ENCODE measurements around the gene THUMPD2. TPM values are rescaled to one million over a fixed set of nuclear protein-coding genes. Genes with fewer than 3 reads are reported as not detected.

The THUMPD2 gene
- total RNA-seq, 2 donors from 2014 or later = 16.7 to 17.0 TPM

DNA sequence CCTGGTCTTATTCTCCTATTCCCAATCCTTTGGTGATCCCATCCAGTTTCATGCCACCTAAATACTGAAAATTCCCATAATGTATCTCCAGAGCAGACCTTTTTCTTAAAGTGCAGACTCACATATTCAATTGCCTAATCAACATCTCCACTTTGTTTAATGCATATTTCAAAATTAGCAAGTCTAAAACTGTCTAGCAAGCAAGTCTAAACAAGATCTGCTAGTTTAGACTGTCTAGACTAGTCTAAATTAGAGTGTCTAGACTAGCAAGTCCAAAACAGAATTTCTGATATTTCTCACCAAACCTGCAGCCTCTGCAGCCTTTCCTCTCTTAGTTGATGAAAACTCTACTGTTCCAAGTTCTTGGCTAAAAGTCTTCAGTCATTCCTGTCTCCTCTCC, 44.6 kb downstream of the THUMPD2 start:
- H3K36me3 ChIP-seq = peaks cover 0 to 4% of the 10 kb centered on the region in 2 donors
- no peak for TF ChIP-seq POLR2A (IDR thresholded peaks at IDR 0.05)
- no peak for TF ChIP-seq POLR2AphosphoS5 (IDR thresholded peaks at IDR 0.05)
- TF ChIP-seq, protein P1, sequence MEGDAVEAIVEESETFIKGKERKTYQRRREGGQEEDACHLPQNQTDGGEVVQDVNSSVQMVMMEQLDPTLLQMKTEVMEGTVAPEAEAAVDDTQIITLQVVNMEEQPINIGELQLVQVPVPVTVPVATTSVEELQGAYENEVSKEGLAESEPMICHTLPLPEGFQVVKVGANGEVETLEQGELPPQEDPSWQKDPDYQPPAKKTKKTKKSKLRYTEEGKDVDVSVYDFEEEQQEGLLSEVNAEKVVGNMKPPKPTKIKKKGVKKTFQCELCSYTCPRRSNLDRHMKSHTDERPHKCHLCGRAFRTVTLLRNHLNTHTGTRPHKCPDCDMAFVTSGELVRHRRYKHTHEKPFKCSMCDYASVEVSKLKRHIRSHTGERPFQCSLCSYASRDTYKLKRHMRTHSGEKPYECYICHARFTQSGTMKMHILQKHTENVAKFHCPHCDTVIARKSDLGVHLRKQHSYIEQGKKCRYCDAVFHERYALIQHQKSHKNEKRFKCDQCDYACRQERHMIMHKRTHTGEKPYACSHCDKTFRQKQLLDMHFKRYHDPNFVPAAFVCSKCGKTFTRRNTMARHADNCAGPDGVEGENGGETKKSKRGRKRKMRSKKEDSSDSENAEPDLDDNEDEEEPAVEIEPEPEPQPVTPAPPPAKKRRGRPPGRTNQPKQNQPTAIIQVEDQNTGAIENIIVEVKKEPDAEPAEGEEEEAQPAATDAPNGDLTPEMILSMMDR (IDR thresholded peaks at IDR 0.05) = no peak
- no peaks in the 10 kb centered on the region for H3K4me1 ChIP-seq (replicated peaks)
- no peak for DNase-seq (ENCODE audit: low spot score)
- intact Hi-C loops (cut with DNase I) = loop anchor here (10.0 kb wide), 1 partner anchor 140 kb away; no protein-coding TSS in a partner anchor
- H3K9me3 ChIP-seq = no peaks in the 10 kb centered on the region
- H3K27ac ChIP-seq = no peak overlapping the region
- H3K27me3 ChIP-seq (replicated peaks; ENCODE audit: insufficient read depth) = no peaks in the 10 kb centered on the region
- no peak overlapping the region for H3K4me3 ChIP-seq

DNA sequence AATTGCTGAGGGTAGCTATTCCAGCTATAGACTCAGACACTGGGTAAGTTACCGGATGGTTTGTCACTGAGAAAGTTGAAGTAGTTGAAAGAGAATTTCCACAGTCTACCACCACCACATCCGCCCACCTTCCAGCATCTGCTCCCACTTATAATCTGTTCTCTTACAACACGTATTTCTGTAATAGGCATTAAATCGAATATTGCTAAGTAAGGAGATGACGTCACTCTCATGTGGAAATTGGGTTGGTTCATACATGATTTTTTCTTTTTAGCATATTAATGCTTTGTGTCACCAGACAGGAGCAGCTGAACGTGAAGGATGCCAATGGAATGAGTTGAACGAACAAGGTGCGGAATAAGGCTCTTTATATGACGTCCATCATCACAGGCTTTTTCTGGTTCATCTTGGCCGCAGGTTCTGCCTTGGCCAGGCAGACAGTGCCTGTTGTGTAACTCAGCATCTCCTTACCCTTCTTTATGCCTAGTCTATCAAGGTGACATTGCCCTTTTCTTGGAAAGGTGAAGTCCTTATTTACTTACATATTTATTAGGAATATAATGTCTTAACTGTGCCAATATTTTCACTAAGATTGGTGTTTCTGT, 45.9 kb downstream of the THUMPD2 start:
- intact Hi-C loops (cut with DNase I) = loop anchor here (10.0 kb wide), 1 partner anchor 138 kb away; no protein-coding TSS in a partner anchor
- Histone ChIP-seq H3K9me3 (no peaks in the 10 kb centered on the region), H3K27ac (no peak overlapping the region), H3K36me3 (no peaks in the 10 kb centered on the region), H3K27me3 (replicated peaks; ENCODE audit: insufficient read depth) (no peaks in the 10 kb centered on the region), H3K4me3 (no peak overlapping the region), H3K4me1 (replicated peaks) (no peaks in the 10 kb centered on the region)
- no peak for TF ChIP-seq POLR2A (IDR thresholded peaks at IDR 0.05)
- no peak for TF ChIP-seq POLR2AphosphoS5 (IDR thresholded peaks at IDR 0.05)
- TF ChIP-seq, protein P1 (IDR thresholded peaks at IDR 0.05) = no peak
- no peak for DNase-seq (ENCODE audit: low spot score)
- WGBS = 93% methylated on average over 10 of the region's 10 CpGs

DNA sequence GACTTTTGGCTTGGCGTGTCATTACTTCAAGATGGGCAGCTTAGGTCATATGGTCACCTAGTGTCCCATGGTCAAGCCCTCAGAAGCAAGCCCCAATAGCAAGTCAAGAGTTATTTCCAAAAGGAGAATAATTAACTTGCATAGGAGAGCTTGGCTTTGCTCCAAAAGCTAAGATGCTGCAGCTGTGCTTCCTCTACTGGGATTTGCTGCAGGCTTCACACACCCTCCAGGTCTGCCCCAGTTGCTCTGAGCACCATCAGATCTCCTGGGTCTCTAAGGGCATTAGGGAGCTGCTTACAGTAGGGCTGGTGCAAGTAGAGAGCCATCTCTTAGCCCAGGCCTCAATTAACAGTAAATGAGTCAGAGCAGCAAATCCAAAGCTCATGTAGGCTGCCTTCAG, 46.6 kb downstream of the THUMPD2 start:
- Histone ChIP-seq H3K4me3 (no peak overlapping the region), H3K27ac (no peak overlapping the region), H3K27me3 (replicated peaks; ENCODE audit: insufficient read depth) (no peaks in the 10 kb centered on the region), H3K9me3 (no peaks in the 10 kb centered on the region), H3K36me3 (no peaks in the 10 kb centered on the region), H3K4me1 (replicated peaks) (no peaks in the 10 kb centered on the region)
- no peak for DNase-seq (ENCODE audit: low spot score)
- intact Hi-C loops (cut with DNase I) = loop anchor here (10.0 kb wide), 1 partner anchor 138 kb away; no protein-coding TSS in a partner anchor
- TF ChIP-seq, protein P1 (IDR thresholded peaks at IDR 0.05) = no peak
- no peak for TF ChIP-seq POLR2A (IDR thresholded peaks at IDR 0.05)
- no peak for TF ChIP-seq POLR2AphosphoS5 (IDR thresholded peaks at IDR 0.05)
- WGBS = 92% methylated on average over 1 of the region's 1 CpG

DNA sequence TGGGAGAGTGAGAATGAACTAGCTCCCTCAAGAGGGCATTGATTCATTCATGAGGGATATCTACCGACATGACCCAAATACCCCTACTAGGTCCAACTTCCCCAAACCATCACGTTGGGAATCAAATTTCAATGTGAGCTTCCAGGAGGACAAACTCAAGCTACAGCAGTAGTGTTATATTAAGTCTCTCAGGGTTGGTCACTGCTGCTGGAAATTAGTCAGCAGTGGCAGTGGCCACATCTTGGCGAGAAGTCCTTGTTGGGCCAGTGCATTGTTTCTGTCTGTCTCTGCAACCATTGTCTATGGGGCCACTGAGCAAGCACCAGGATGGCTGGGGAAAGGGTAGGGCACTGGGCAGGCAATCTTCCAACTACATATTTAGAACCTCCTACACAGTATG, 47.5 kb downstream of the THUMPD2 start:
- H3K36me3 ChIP-seq = no peaks in the 10 kb centered on the region
- H3K27ac ChIP-seq = no peak overlapping the region
- H3K27me3 ChIP-seq (replicated peaks; ENCODE audit: insufficient read depth) = no peaks in the 10 kb centered on the region
- no peaks in the 10 kb centered on the region for H3K4me1 ChIP-seq (replicated peaks)
- no peak for DNase-seq (ENCODE audit: low spot score)
- no peak for TF ChIP-seq POLR2A (IDR thresholded peaks at IDR 0.05)
- TF ChIP-seq, protein P1 (IDR thresholded peaks at IDR 0.05) = no peak
- no peak for TF ChIP-seq POLR2AphosphoS5 (IDR thresholded peaks at IDR 0.05)
- intact Hi-C loops (cut with DNase I) = loop anchor here (10.0 kb wide), 1 partner anchor 137 kb away; no protein-coding TSS in a partner anchor
- 90% methylated on average over 3 of the region's 3 CpGs for whole genome bisulfite sequencing
- no peak overlapping the region for H3K4me3 ChIP-seq
- H3K9me3 ChIP-seq = no peaks in the 10 kb centered on the region

DNA sequence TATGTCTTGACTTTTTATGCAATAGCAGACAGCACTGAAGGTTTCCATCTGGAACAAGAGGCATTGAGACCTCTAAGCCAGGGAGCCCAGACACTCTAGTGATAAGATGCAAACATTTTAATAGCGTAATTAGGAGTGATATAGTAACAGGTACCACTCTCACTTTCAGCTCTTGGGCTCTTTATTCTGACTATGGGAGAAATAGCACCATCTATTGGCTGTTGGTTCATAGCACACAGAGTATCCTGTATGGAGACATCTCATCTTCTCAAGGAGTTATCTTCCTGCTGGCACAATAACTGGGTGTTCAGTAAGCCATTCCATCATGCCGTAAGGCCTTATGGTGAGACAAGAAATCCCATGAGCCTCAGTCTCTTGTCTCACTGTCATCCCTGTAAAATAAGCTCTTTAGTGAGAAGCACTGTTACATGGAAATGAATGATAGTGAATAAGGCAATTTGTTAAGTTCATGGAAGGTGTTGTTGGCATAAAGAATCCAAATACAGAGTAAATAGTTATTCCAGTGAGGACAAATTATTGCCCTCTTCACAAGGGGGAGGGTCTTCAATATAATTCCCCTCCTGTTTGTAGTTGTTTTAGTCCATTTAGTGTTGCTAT, 48.3 kb downstream of the THUMPD2 start:
- Histone ChIP-seq H3K4me1 (replicated peaks) (no peaks in the 10 kb centered on the region), H3K27me3 (replicated peaks; ENCODE audit: insufficient read depth) (no peaks in the 10 kb centered on the region), H3K36me3 (no peaks in the 10 kb centered on the region), H3K9me3 (no peaks in the 10 kb centered on the region), H3K27ac (no peak overlapping the region), H3K4me3 (no peak overlapping the region)
- no peak for DNase-seq (ENCODE audit: low spot score)
- TF ChIP-seq POLR2A (IDR thresholded peaks at IDR 0.05) = no peak
- TF ChIP-seq, protein P1 (IDR thresholded peaks at IDR 0.05) = peak in 3 of 4 experiments; percentile 30 to 51 (median 45)
- 98% methylated on average over 2 of the region's 2 CpGs for WGBS
- intact Hi-C loops (cut with DNase I) = loop anchor here (10.0 kb wide), 1 partner anchor 136 kb away; no protein-coding TSS in a partner anchor
